Mesenchymal stem cell (in vitro differentiated cells and primary cell): ENCODE data around the gene DIO3.
A peak's percentile ranks its signal among the peaks of the same experiment; 100 is the strongest.
"Not testable (repeated sequence)": the region's sequence is repeated elsewhere in the genome, so short reads cannot be mapped to it uniquely, and the experiment has no call there.

Experiments
- DNase-seq: peaks from one replicate; pipeline ENCODE4 v3.0.0-alpha.2; 2013
- H2AFZ ChIP-seq: one replicate; pipeline ENCODE4 v1.6.1; 2013; ENCODE audit warnings: low read depth, mild to moderate bottlenecking, control low read depth, inconsistent platforms, low read length, moderate library complexity
- H2AK5ac ChIP-seq: 2 replicates; pipeline ENCODE4 v1.6.1; 2013; ENCODE audit warnings: low read length, moderate library complexity, mild to moderate bottlenecking, inconsistent platforms; ENCODE audit not compliant: severe bottlenecking
- H2BK120ac ChIP-seq: one replicate; pipeline ENCODE4 v1.6.1; 2013; ENCODE audit warnings: low read depth, mild to moderate bottlenecking, inconsistent platforms, low read length, moderate library complexity
- H2BK12ac ChIP-seq, 2 experiments: one replicate each; pipeline ENCODE4 v1.6.1; 2013; ENCODE audit warnings: inconsistent platforms in 2 of 2, low read length in 2 of 2, mild to moderate bottlenecking in 2 of 2, moderate library complexity in 2 of 2, control low read depth in 1 of 2
- H2BK15ac ChIP-seq: one replicate; pipeline ENCODE4 v1.6.1; 2013; ENCODE audit warnings: mild to moderate bottlenecking, low read depth, inconsistent platforms; ENCODE audit not compliant: poor library complexity, severe bottlenecking
- H2BK5ac ChIP-seq: 2 replicates; pipeline ENCODE4 v1.6.1; 2013; ENCODE audit warnings: low read depth, mild to moderate bottlenecking, low read length, control low read depth, inconsistent platforms; ENCODE audit not compliant: poor library complexity, severe bottlenecking
- H3K14ac ChIP-seq, 2 experiments: one replicate each; pipeline ENCODE4 v1.6.1; 2013; ENCODE audit warnings: inconsistent platforms in 2 of 2, low read length in 2 of 2, control low read depth in 1 of 2, mild to moderate bottlenecking in 1 of 2, moderate library complexity in 1 of 2
- H3K18ac ChIP-seq, 2 experiments: one replicate each; pipeline ENCODE4 v1.6.1; 2013; ENCODE audit warnings: inconsistent platforms in 2 of 2, low read length in 2 of 2, control low read depth in 1 of 2, low read depth in 1 of 2, mild to moderate bottlenecking in 1 of 2
- H3K23ac ChIP-seq, 2 experiments: one replicate each; pipeline ENCODE4 v1.6.1; 2013; ENCODE audit warnings: inconsistent platforms in 2 of 2, low read length in 2 of 2, mild to moderate bottlenecking in 2 of 2, moderate library complexity in 2 of 2, control low read depth in 1 of 2
- H3K27ac ChIP-seq: 2 replicates; pipeline ENCODE4 v1.5.1; 2013; ENCODE audit warnings: mild to moderate bottlenecking, moderate library complexity, low read length, control low read depth, inconsistent platforms; ENCODE audit not compliant: poor library complexity, severe bottlenecking
- H3K27me3 ChIP-seq, 2 experiments: 2 replicates each; pipeline versions ENCODE4 v1.6.1 to v1.7.0; 2013; ENCODE audit warnings: low read length in 2 of 2, mild to moderate bottlenecking in 2 of 2, moderate library complexity in 2 of 2, control low read depth in 1 of 2, inconsistent platforms in 1 of 2; ENCODE audit not compliant: control insufficient read depth in 1 of 2, insufficient read depth in 1 of 2
- H3K36me3 ChIP-seq, 2 experiments: 2 replicates each; pipeline versions ENCODE4 v1.6.1 to v1.7.0; 2013; ENCODE audit warnings: low read length in 2 of 2, control low read depth in 1 of 2, inconsistent platforms in 1 of 2, low read depth in 1 of 2, mild to moderate bottlenecking in 1 of 2; ENCODE audit not compliant: insufficient read depth in 2 of 2, control insufficient read depth in 1 of 2
- H3K4ac ChIP-seq, 2 experiments: one replicate each; pipeline ENCODE4 v1.6.1; 2013; ENCODE audit warnings: inconsistent platforms in 2 of 2, low read length in 2 of 2, mild to moderate bottlenecking in 2 of 2, moderate library complexity in 2 of 2, control low read depth in 1 of 2, low read depth in 1 of 2
- H3K4me1 ChIP-seq: 2 replicates; pipeline ENCODE4 v1.6.1; 2013; ENCODE audit warnings: low read depth, low read length, control low read depth; ENCODE audit not compliant: control insufficient read depth, insufficient read depth
- H3K4me2 ChIP-seq: 2 replicates; pipeline ENCODE4 v1.6.1; 2013; ENCODE audit warnings: low read length, mild to moderate bottlenecking, inconsistent platforms; ENCODE audit not compliant: poor library complexity, severe bottlenecking
- H3K4me3 ChIP-seq, 2 experiments: 2 replicates each; pipeline versions ENCODE4 v1.5.1 to v1.7.0; 2013; ENCODE audit warnings: low read length in 2 of 2, mild to moderate bottlenecking in 2 of 2, control low read depth in 1 of 2, low read depth in 1 of 2; ENCODE audit not compliant: insufficient read depth in 1 of 2
- H3K79me1 ChIP-seq: replicated peaks from 2 replicates; pipeline ENCODE4 v1.6.1; 2013; ENCODE audit warnings: mild to moderate bottlenecking, control low read depth, low read length, inconsistent platforms; ENCODE audit not compliant: poor library complexity, severe bottlenecking
- H3K9ac ChIP-seq: 2 replicates; pipeline ENCODE4 v1.7.0; 2013; ENCODE audit warnings: mild to moderate bottlenecking, low read length, moderate library complexity
- H3K9me3 ChIP-seq: 2 replicates; pipeline ENCODE4 v1.7.0; 2013; ENCODE audit warnings: mild to moderate bottlenecking, low read length; ENCODE audit not compliant: control insufficient read depth
- H4K8ac ChIP-seq: one replicate; pipeline ENCODE4 v1.6.1; 2013; ENCODE audit warnings: inconsistent platforms, mild to moderate bottlenecking, low read length, moderate library complexity
- H4K91ac ChIP-seq: one replicate; pipeline ENCODE4 v1.6.1; 2013; ENCODE audit warnings: mild to moderate bottlenecking, low read length, inconsistent platforms
- WGBS: methylation state at CpG from one replicate; pipeline ENCODE4 v1.1.7; 2013; ENCODE audit warnings: mixed read lengths; 5-methylcytosine and 5-hydroxymethylcytosine counted together

The DIO3 gene

GRCh38 chr14:101564819-101565698 is 3.8 kb downstream of the DIO3 start:
- DNase-seq: no peak
- no peak overlapping the region for H2AK5ac ChIP-seq

GRCh38 chr14:101567252-101567651 is 6.0 kb downstream of the DIO3 start:
- no peaks in the 10 kb centered on the region for H3K79me1 ChIP-seq

More at GRCh38 chr14:101564819-101565698, 3.8 kb downstream of the DIO3 start:
- H3K23ac ChIP-seq: no peak overlapping the region
- H3K18ac ChIP-seq: no peak overlapping the region
- H3K4ac ChIP-seq: no peak overlapping the region
- H3K36me3 ChIP-seq: peaks cover 0 to 4% of the 10 kb centered on the region in 2 experiments
- H4K8ac ChIP-seq: no peak overlapping the region
- no peak overlapping the region for H2BK120ac ChIP-seq
- peaks cover 15% of the 10 kb centered on the region for H3K4me1 ChIP-seq
- H2AFZ ChIP-seq: no peak overlapping the region
- H2BK12ac ChIP-seq: no peak overlapping the region
- H3K14ac ChIP-seq: no peak overlapping the region
- no peaks in the 10 kb centered on the region for H3K9me3 ChIP-seq
- WGBS: 4% methylated on average over 51 of the region's 51 CpGs
- no peak overlapping the region for H3K9ac ChIP-seq
- H2BK5ac ChIP-seq: no peak overlapping the region
- H3K79me1 ChIP-seq: no peaks in the 10 kb centered on the region
- H4K91ac ChIP-seq: no peak overlapping the region
- peak overlapping the region in 1 of 2 experiments; percentile 53 for H3K4me3 ChIP-seq
- no peak overlapping the region for H3K4me2 ChIP-seq
- H3K27me3 ChIP-seq: peaks cover 79 to 88% of the 10 kb centered on the region in 2 experiments
- H2BK15ac ChIP-seq: no peak overlapping the region
- no peak overlapping the region for H3K27ac ChIP-seq

GRCh38 chr14:101571004-101571403 is 9.7 kb downstream of the DIO3 start:
- H4K8ac ChIP-seq: no peak overlapping the region
- no peak overlapping the region for H2AK5ac ChIP-seq
- H3K4me3 ChIP-seq: no peak overlapping the region
- H3K4me2 ChIP-seq: no peak overlapping the region
- no peak overlapping the region for H3K9ac ChIP-seq
- 74% methylated on average over 4 of the region's 5 CpGs for WGBS
- H2AFZ ChIP-seq: no peak overlapping the region
- H2BK5ac ChIP-seq: no peak overlapping the region
- H3K23ac ChIP-seq: no peak overlapping the region
- no peak overlapping the region for H3K14ac ChIP-seq
- H2BK120ac ChIP-seq: no peak overlapping the region
- no peak overlapping the region for H3K18ac ChIP-seq
- no peak overlapping the region for H3K4ac ChIP-seq
- no peaks in the 10 kb centered on the region for H3K36me3 ChIP-seq
- H4K91ac ChIP-seq: no peak overlapping the region
- no peak for DNase-seq
- H3K9me3 ChIP-seq: no peaks in the 10 kb centered on the region
- H2BK15ac ChIP-seq: no peak overlapping the region
- no peak overlapping the region for H2BK12ac ChIP-seq
- H3K79me1 ChIP-seq: no peaks in the 10 kb centered on the region
- H3K27me3 ChIP-seq: peaks cover 35 to 73% of the 10 kb centered on the region in 2 experiments
- H3K4me1 ChIP-seq: no peaks in the 10 kb centered on the region
- no peak overlapping the region for H3K27ac ChIP-seq

More at GRCh38 chr14:101567252-101567651, 6.0 kb downstream of the DIO3 start:
- no peak overlapping the region for H3K4me2 ChIP-seq
- H2AFZ ChIP-seq: no peak overlapping the region
- H2BK15ac ChIP-seq: no peak overlapping the region
- no peak overlapping the region for H3K27ac ChIP-seq
- H4K8ac ChIP-seq: no peak overlapping the region
- no peak overlapping the region for H3K14ac ChIP-seq
- no peaks in the 10 kb centered on the region for H3K36me3 ChIP-seq
- H3K9ac ChIP-seq: no peak overlapping the region
- no peak overlapping the region for H2BK12ac ChIP-seq
- H3K18ac ChIP-seq: no peak overlapping the region
- H3K23ac ChIP-seq: no peak overlapping the region
- no peak overlapping the region for H2BK5ac ChIP-seq
- 49% methylated on average over 5 of the region's 5 CpGs for WGBS
- no peak overlapping the region for H2AK5ac ChIP-seq
- no peaks in the 10 kb centered on the region for H3K9me3 ChIP-seq
- H3K4me3 ChIP-seq: no peak overlapping the region
- no peak overlapping the region for H2BK120ac ChIP-seq
- H4K91ac ChIP-seq: no peak overlapping the region
- H3K27me3 ChIP-seq: peaks cover 67 to 86% of the 10 kb centered on the region in 2 experiments
- no peak for DNase-seq
- peaks cover 5% of the 10 kb centered on the region for H3K4me1 ChIP-seq
- H3K4ac ChIP-seq: no peak overlapping the region

GRCh38 chr14:101572526-101572925 is 11.2 kb downstream of the DIO3 start:
- not testable (repeated sequence) for H3K27ac ChIP-seq, H2BK5ac ChIP-seq, H3K36me3 ChIP-seq, H4K8ac ChIP-seq, H4K91ac ChIP-seq, H3K18ac ChIP-seq, DNase-seq, H3K9me3 ChIP-seq, H3K4me2 ChIP-seq, H3K4me3 ChIP-seq, H2BK120ac ChIP-seq, H3K79me1 ChIP-seq, H3K23ac ChIP-seq, H2AK5ac ChIP-seq, H3K14ac ChIP-seq, H3K4me1 ChIP-seq, H3K4ac ChIP-seq, H2BK12ac ChIP-seq, H2BK15ac ChIP-seq, H3K9ac ChIP-seq, H2AFZ ChIP-seq
- 79% methylated on average over 6 of the region's 6 CpGs for WGBS
- peaks cover 23 to 72% of the 10 kb centered on the region in 2 experiments for H3K27me3 ChIP-seq
